ENCODE results near the gene HOXB2.

The HOXB2 gene

GRCh38 chr17:48499735-48500434, 45.0 kb downstream of the HOXB2 start:
- TF ChIP-seq POLR2AphosphoS5 (IDR thresholded peaks at IDR 0.05; ENCODE audit: low read depth, low read length) (no peak), TAF1 (IDR thresholded peaks at IDR 0.05; ENCODE audit: borderline replicate concordance, low read depth, low read length) (no peak)
- DNase-seq (ENCODE audit: insufficient read length) (no peak), FAIRE-seq (no peak)

- no peak for TF ChIP-seq POLR2A (IDR thresholded peaks at IDR 0.05; ENCODE audit: low read depth, low read length)
- no peak for TF ChIP-seq POLR2AphosphoS5 (IDR thresholded peaks at IDR 0.05; ENCODE audit: low read depth, low read length)
- FAIRE-seq (no peak), DNase-seq (ENCODE audit: insufficient read length) (no peak)
Observed at GRCh38 chr17:48499248-48499647, 45.7 kb downstream of the HOXB2 start.

- FAIRE-seq = no peak
- TF ChIP-seq TAF1 (IDR thresholded peaks at IDR 0.05; ENCODE audit: borderline replicate concordance, low read depth, low read length) (no peak), POLR2AphosphoS5 (IDR thresholded peaks at IDR 0.05; ENCODE audit: low read depth, low read length) (no peak), POLR2A (IDR thresholded peaks at IDR 0.05; ENCODE audit: low read depth, low read length) (no peak)
- DNase-seq (ENCODE audit: insufficient read length) = no peak
Observed at GRCh38 chr17:48498164-48498850, 46.6 kb downstream of the HOXB2 start.

GRCh38 chr17:48497103-48497502, 47.8 kb downstream of the HOXB2 start:
- FAIRE-seq (no peak), DNase-seq (ENCODE audit: insufficient read length) (no peak)
- TF ChIP-seq POLR2AphosphoS5 (IDR thresholded peaks at IDR 0.05; ENCODE audit: low read depth, low read length) (no peak), POLR2A (IDR thresholded peaks at IDR 0.05; ENCODE audit: low read depth, low read length) (no peak), TAF1 (IDR thresholded peaks at IDR 0.05; ENCODE audit: borderline replicate concordance, low read depth, low read length) (no peak)

GRCh38 chr17:48494335-48494734, 50.6 kb downstream of the HOXB2 start:
- FAIRE-seq (no peak), DNase-seq (ENCODE audit: insufficient read length) (no peak)
- TF ChIP-seq POLR2A (IDR thresholded peaks at IDR 0.05; ENCODE audit: low read depth, low read length) (no peak), TAF1 (IDR thresholded peaks at IDR 0.05; ENCODE audit: borderline replicate concordance, low read depth, low read length) (no peak), POLR2AphosphoS5 (IDR thresholded peaks at IDR 0.05; ENCODE audit: low read depth, low read length) (no peak)

Measured in GM12892 (cell line).